ENCODE data around the gene ISX.

ISX gene

GRCh38 chr22:35053060-35053835, 12.7 kb upstream of the ISX start:
- H3K4me3 ChIP-seq (ENCODE audit: low read length): no peak overlapping the region
- H3K27me3 ChIP-seq (ENCODE audit: insufficient read depth, low read length): no peaks in the 10 kb centered on the region
- 94% methylated on average over 8 of the region's 8 CpGs for WGBS
- no peak overlapping the region for H3K27ac ChIP-seq (ENCODE audit: low read depth, low read length)
- 0 out of 2 replicates have a peak, but pooled peaks cover 2% of the 10 kb centered on the region for H3K9me3 ChIP-seq (ENCODE audit: insufficient read depth, low read depth, low read length)
- no peaks in the 10 kb centered on the region for H3K4me1 ChIP-seq (ENCODE audit: insufficient read depth, low read length)
- no peaks in the 10 kb centered on the region for H3K36me3 ChIP-seq (ENCODE audit: insufficient read depth, low read length)
- H3K9ac ChIP-seq (ENCODE audit: low read depth, low read length): no peak overlapping the region

- WGBS: 74% methylated on average over 2 of the region's 3 CpGs
- Histone ChIP-seq H3K4me3 (ENCODE audit: low read length) (no peak overlapping the region), H3K9ac (ENCODE audit: low read depth, low read length) (no peak overlapping the region), H3K27ac (ENCODE audit: low read depth, low read length) (no peak overlapping the region), H3K9me3 (ENCODE audit: insufficient read depth, low read depth, low read length) (0 out of 2 replicates have a peak, but pooled peaks cover 2% of the 10 kb centered on the region), H3K27me3 (ENCODE audit: insufficient read depth, low read length) (no peaks in the 10 kb centered on the region), H3K36me3 (ENCODE audit: insufficient read depth, low read length) (no peaks in the 10 kb centered on the region), H3K4me1 (ENCODE audit: insufficient read depth, low read length) (no peaks in the 10 kb centered on the region)
These were observed 11.9 kb upstream of the ISX start for GRCh38 chr22:35054064-35054463.

GRCh38 chr22:35056486-35056885, 9.5 kb upstream of the ISX start:
- Histone ChIP-seq H3K9me3 (ENCODE audit: insufficient read depth, low read depth, low read length) (peaks cover 8% of the 10 kb centered on the region; the same call in 1 of the 2 replicates), H3K4me1 (ENCODE audit: insufficient read depth, low read length) (no peaks in the 10 kb centered on the region), H3K36me3 (ENCODE audit: insufficient read depth, low read length) (no peaks in the 10 kb centered on the region), H3K27ac (ENCODE audit: low read depth, low read length) (no peak overlapping the region), H3K4me3 (ENCODE audit: low read length) (no peak overlapping the region), H3K9ac (ENCODE audit: low read depth, low read length) (no peak overlapping the region), H3K27me3 (ENCODE audit: insufficient read depth, low read length) (no peaks in the 10 kb centered on the region)

GRCh38 chr22:35057155-35057554, 8.8 kb upstream of the ISX start:
- no peak overlapping the region for H3K9ac ChIP-seq (ENCODE audit: low read depth, low read length)
- H3K27me3 ChIP-seq (ENCODE audit: insufficient read depth, low read length): no peaks in the 10 kb centered on the region
- peaks cover 8% of the 10 kb centered on the region; the same call in 1 of the 2 replicates for H3K9me3 ChIP-seq (ENCODE audit: insufficient read depth, low read depth, low read length)
- no peak overlapping the region for H3K4me3 ChIP-seq (ENCODE audit: low read length)
- 100% methylated on average over 1 of the region's 1 CpG for WGBS
- H3K27ac ChIP-seq (ENCODE audit: low read depth, low read length): no peak overlapping the region
- no peaks in the 10 kb centered on the region for H3K36me3 ChIP-seq (ENCODE audit: insufficient read depth, low read length)
- H3K4me1 ChIP-seq (ENCODE audit: insufficient read depth, low read length): no peaks in the 10 kb centered on the region

DNA sequence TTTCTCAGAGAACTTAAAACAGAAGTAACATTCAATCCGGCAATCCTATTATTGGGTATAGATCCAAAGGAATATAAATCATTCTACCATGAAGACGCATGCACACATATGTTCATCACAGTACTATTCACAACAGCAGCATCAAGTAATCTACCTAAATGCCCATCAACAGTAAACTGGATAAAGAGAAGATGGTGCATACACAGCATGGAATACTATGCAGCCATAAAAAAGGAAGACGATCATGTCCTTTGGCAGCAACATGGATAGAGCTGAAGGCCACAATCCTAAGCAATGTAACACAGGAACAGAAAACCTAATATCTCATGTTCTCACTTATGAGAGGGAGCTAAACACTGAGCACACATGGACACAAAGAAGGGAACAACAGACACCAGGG, 6.3 kb upstream of the ISX start:
- Histone ChIP-seq H3K9ac (ENCODE audit: low read depth, low read length) (no peak overlapping the region), H3K9me3 (ENCODE audit: insufficient read depth, low read depth, low read length) (peaks cover 8% of the 10 kb centered on the region; the same call in 1 of the 2 replicates), H3K4me1 (ENCODE audit: insufficient read depth, low read length) (no peaks in the 10 kb centered on the region), H3K36me3 (ENCODE audit: insufficient read depth, low read length) (no peaks in the 10 kb centered on the region), H3K27ac (ENCODE audit: low read depth, low read length) (no peak overlapping the region), H3K4me3 (ENCODE audit: low read length) (no peak overlapping the region), H3K27me3 (ENCODE audit: insufficient read depth, low read length) (no peaks in the 10 kb centered on the region)
- WGBS: 95% methylated on average over 3 of the region's 3 CpGs

- H3K4me1 ChIP-seq (ENCODE audit: insufficient read depth, low read length): no peaks in the 10 kb centered on the region
- no peaks in the 10 kb centered on the region for H3K27me3 ChIP-seq (ENCODE audit: insufficient read depth, low read length)
- no peak overlapping the region for H3K9ac ChIP-seq (ENCODE audit: low read depth, low read length)
- no peak overlapping the region for H3K27ac ChIP-seq (ENCODE audit: low read depth, low read length)
- H3K9me3 ChIP-seq (ENCODE audit: insufficient read depth, low read depth, low read length): peaks cover under 1% of the 10 kb centered on the region; the same call in 1 of the 2 replicates
- no peak overlapping the region for H3K4me3 ChIP-seq (ENCODE audit: low read length)
- 100% methylated on average over 1 of the region's 1 CpG for WGBS
- no peaks in the 10 kb centered on the region for H3K36me3 ChIP-seq (ENCODE audit: insufficient read depth, low read length)
These were observed 1.3 kb upstream of the ISX start for GRCh38 chr22:35064664-35065063.

- 80% methylated on average over 1 of the region's 1 CpG for WGBS
- H3K4me1 ChIP-seq (ENCODE audit: insufficient read depth, low read length): no peaks in the 10 kb centered on the region
- no peak overlapping the region for H3K27ac ChIP-seq (ENCODE audit: low read depth, low read length)
- H3K9me3 ChIP-seq (ENCODE audit: insufficient read depth, low read depth, low read length): no peaks in the 10 kb centered on the region
- H3K36me3 ChIP-seq (ENCODE audit: insufficient read depth, low read length): no peaks in the 10 kb centered on the region
- no peak overlapping the region for H3K4me3 ChIP-seq (ENCODE audit: low read length)
- H3K9ac ChIP-seq (ENCODE audit: low read depth, low read length): no peak overlapping the region
- H3K27me3 ChIP-seq (ENCODE audit: insufficient read depth, low read length): no peaks in the 10 kb centered on the region
These were observed 775 bp upstream of the ISX start for GRCh38 chr22:35065183-35065582.

DNA sequence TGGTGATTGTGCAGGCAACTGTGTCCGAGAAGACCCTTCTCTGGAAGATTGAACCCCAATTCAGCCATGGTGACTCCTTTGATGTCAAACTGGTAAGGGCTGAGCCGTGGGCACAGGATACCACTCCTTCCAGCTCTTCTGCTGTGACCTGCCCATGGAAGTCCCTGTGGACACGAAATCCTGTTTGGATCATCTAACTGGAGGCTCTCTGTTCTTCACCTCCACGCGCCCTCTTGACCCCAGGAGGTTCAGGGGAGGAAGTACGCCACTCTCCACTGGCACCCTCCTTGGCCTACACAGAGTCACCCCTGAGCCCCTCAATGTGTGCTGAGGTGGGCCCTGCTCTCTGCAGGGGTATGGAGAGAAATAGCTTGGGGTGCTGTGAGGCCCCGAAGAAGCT, 810 bp downstream of the ISX start:
- H3K4me1 ChIP-seq (ENCODE audit: insufficient read depth, low read length): no peaks in the 10 kb centered on the region
- WGBS: 93% methylated on average over 7 of the region's 7 CpGs
- H3K27ac ChIP-seq (ENCODE audit: low read depth, low read length): no peak overlapping the region
- H3K27me3 ChIP-seq (ENCODE audit: insufficient read depth, low read length): no peaks in the 10 kb centered on the region
- no peaks in the 10 kb centered on the region for H3K36me3 ChIP-seq (ENCODE audit: insufficient read depth, low read length)
- no peak overlapping the region for H3K9ac ChIP-seq (ENCODE audit: low read depth, low read length)
- no peaks in the 10 kb centered on the region for H3K9me3 ChIP-seq (ENCODE audit: insufficient read depth, low read depth, low read length)
- H3K4me3 ChIP-seq (ENCODE audit: low read length): no peak overlapping the region

GRCh38 chr22:35069541-35069940, 3.6 kb downstream of the ISX start:
- no peak overlapping the region for H3K27ac ChIP-seq (ENCODE audit: low read depth, low read length)
- 83% methylated on average over 1 of the region's 1 CpG for WGBS

GRCh38 chr22:35070451-35071093, 4.6 kb downstream of the ISX start:
- no peaks in the 10 kb centered on the region for H3K9me3 ChIP-seq (ENCODE audit: insufficient read depth, low read depth, low read length)
- H3K36me3 ChIP-seq (ENCODE audit: insufficient read depth, low read length): no peaks in the 10 kb centered on the region
- 83% methylated on average over 1 of the region's 2 CpGs for WGBS
- no peak overlapping the region for H3K9ac ChIP-seq (ENCODE audit: low read depth, low read length)
- H3K27me3 ChIP-seq (ENCODE audit: insufficient read depth, low read length): no peaks in the 10 kb centered on the region
- no peak overlapping the region for H3K27ac ChIP-seq (ENCODE audit: low read depth, low read length)
- H3K4me1 ChIP-seq (ENCODE audit: insufficient read depth, low read length): no peaks in the 10 kb centered on the region
- no peak overlapping the region for H3K4me3 ChIP-seq (ENCODE audit: low read length)

More at GRCh38 chr22:35069541-35069940, 3.6 kb downstream of the ISX start:
- Histone ChIP-seq H3K36me3 (ENCODE audit: insufficient read depth, low read length) (no peaks in the 10 kb centered on the region), H3K4me1 (ENCODE audit: insufficient read depth, low read length) (no peaks in the 10 kb centered on the region), H3K27me3 (ENCODE audit: insufficient read depth, low read length) (no peaks in the 10 kb centered on the region), H3K4me3 (ENCODE audit: low read length) (no peak overlapping the region), H3K9ac (ENCODE audit: low read depth, low read length) (no peak overlapping the region), H3K9me3 (ENCODE audit: insufficient read depth, low read depth, low read length) (no peaks in the 10 kb centered on the region)

DNA sequence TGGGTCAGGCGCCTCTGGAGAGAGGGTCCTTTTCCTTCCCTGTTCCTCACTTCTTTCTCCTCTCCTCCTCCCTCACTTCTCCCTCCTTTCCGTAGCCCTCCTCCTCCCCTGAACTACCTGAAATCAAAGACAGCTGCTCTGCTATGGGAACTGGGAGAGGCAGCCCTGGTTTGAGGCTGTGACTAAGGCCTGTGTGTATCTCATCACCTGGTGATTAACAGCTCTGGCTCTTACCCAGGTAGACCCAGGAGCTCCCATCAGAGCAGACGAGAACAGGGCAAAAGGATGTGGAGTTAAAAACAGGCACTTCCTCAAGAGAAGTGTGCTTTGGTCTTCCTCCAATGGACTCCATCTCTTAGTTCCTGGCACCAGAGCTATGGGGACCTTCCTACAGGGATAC, 5.8 kb downstream of the ISX start:
- Histone ChIP-seq H3K27ac (ENCODE audit: low read depth, low read length) (no peak overlapping the region), H3K9ac (ENCODE audit: low read depth, low read length) (no peak overlapping the region), H3K4me1 (ENCODE audit: insufficient read depth, low read length) (no peaks in the 10 kb centered on the region), H3K27me3 (ENCODE audit: insufficient read depth, low read length) (no peaks in the 10 kb centered on the region), H3K4me3 (ENCODE audit: low read length) (no peak overlapping the region), H3K9me3 (ENCODE audit: insufficient read depth, low read depth, low read length) (no peaks in the 10 kb centered on the region), H3K36me3 (ENCODE audit: insufficient read depth, low read length) (no peaks in the 10 kb centered on the region)
- WGBS: 93% methylated on average over 3 of the region's 3 CpGs

All from HUES64 (cell line).